Natural killer cell (primary cell): ENCODE data around the gene SV2C. TPM values are rescaled to one million over a fixed set of nuclear protein-coding genes. Genes with fewer than 3 reads are reported as not detected.
"Not testable (repeated sequence)": the region's sequence is repeated elsewhere in the genome, so short reads cannot be mapped to it uniquely, and the experiment has no call there.

ENCODE experiments used
- ATAC-seq, 3 donors: fragments of 150-1000 bp in 2 of 3; fragments of 200-7000 bp in 1 of 3; cut with Tn5 transposase; 1 replicate in 1 of 3; 2 replicates in 2 of 3; pipeline ENCODE4 v1.10.0; 2021; ENCODE audit warnings: mild to moderate bottlenecking in 2 of 3, moderate library complexity in 2 of 3
- DNase-seq, 2 donors: peaks; one replicate each; pipeline versions ENCODE4 v3.0.0 to v3.0.0-alpha.2; 2013 to 2021; ENCODE audit warnings: mixed read lengths in 1 of 2
- H3K27ac ChIP-seq: one replicate; pipeline ENCODE4 v1.5.1; 2013; ENCODE audit warnings: mild to moderate bottlenecking, low read length
- H3K27me3 ChIP-seq: one replicate; pipeline ENCODE4 v1.6.1; 2013; ENCODE audit warnings: low read length; ENCODE audit not compliant: control insufficient read depth, insufficient read depth
- H3K36me3 ChIP-seq: one replicate; pipeline ENCODE4 v1.6.1; 2013; ENCODE audit warnings: low read length; ENCODE audit not compliant: control insufficient read depth, insufficient read depth
- H3K4me1 ChIP-seq: one replicate; pipeline ENCODE4 v1.6.1; 2013; ENCODE audit warnings: low read length; ENCODE audit not compliant: control insufficient read depth, insufficient read depth
- H3K4me3 ChIP-seq: one replicate; pipeline ENCODE4 v1.5.1; 2013; ENCODE audit warnings: low read length
- H3K9me3 ChIP-seq: one replicate; pipeline ENCODE4 v1.6.1; 2013; ENCODE audit warnings: low read length; ENCODE audit not compliant: control insufficient read depth, insufficient read depth
- H3K27ac Mint-ChIP-seq, 2 donors: one replicate each; pipeline ENCODE4 v1.8.0; 2022; ENCODE audit warnings: mild to moderate bottlenecking in 2 of 2, mixed read lengths in 2 of 2, moderate library complexity in 1 of 2
- H3K27me3 Mint-ChIP-seq, 2 donors: one replicate each; pipeline ENCODE4 v1.8.0; 2022; ENCODE audit warnings: low read depth in 2 of 2, mixed read lengths in 2 of 2
- H3K36me3 Mint-ChIP-seq: one replicate; pipeline ENCODE4 v1.8.0; 2022; ENCODE audit warnings: mixed read lengths
- H3K4me1 Mint-ChIP-seq, 2 donors: one replicate each; pipeline ENCODE4 v1.8.0; 2022; ENCODE audit warnings: mixed read lengths in 2 of 2
- H3K4me3 Mint-ChIP-seq: one replicate; pipeline ENCODE4 v1.8.0; 2022; ENCODE audit warnings: mild to moderate bottlenecking, moderate library complexity, mixed read lengths
- H3K9me3 Mint-ChIP-seq, 2 donors: one replicate each; pipeline ENCODE4 v1.8.0; 2022; ENCODE audit warnings: mixed read lengths in 2 of 2
- WGBS: methylation state at CpG from one replicate; pipeline ENCODE4 v1.1.7; 2013; ENCODE audit warnings: missing lambda C conversion rate; ENCODE audit not compliant: insufficient coverage; 5-methylcytosine and 5-hydroxymethylcytosine counted together
- intact Hi-C: fragments of 100-400 bp; cut with micrococcal nuclease; formaldehyde crosslinking; loops from one replicate; pipeline ENCODE4 v1.14.2; 2022
- total RNA-seq, 4 donors: library from RNA; stranded (reverse); fragments of 120-200 nt in 1 of 4; gene quantifications; one replicate each; pipeline versions ENCODE4 v1.2.3 to v1.2.4, GENCODE V29; 2013 to 2022
- TF ChIP-seq, protein P1 (sequence below): fragments of 200-600 bp; IDR thresholded peaks from one replicate; pipeline ENCODE4 v1.8.0; 2022; ENCODE audit warnings: antibody characterized with exemption

Gene SV2C
- total RNA-seq, 3 donors from 2014 or later (not counting 1 experiment from before 2014, with no cell fraction given) = not detected

DNA sequence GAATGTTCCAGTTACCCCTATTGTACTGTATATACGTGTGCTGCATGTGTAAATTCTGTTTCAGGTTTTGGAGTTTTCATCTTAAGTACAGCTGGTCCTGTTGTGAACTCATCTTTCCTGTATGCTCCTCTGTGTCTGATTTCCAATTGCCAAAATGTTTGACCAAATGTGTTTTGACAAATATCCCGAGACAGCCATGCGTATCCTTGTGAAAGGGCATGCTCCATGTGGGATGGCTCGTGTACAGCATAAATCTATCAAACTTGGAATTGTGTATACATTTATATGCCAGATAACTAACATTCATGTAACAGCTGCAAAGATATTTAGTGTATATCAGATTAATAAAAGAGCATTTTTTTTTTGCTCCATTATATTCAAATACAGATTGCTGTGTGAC is 250.4 kb downstream of the SV2C start:
- Mint-ChIP-seq H3K27ac (no peak overlapping the region), H3K9me3 (no peaks in the 10 kb centered on the region), H3K27me3 (no peaks in the 10 kb centered on the region), H3K36me3 (no peaks in the 10 kb centered on the region), H3K4me3 (no peak overlapping the region), H3K4me1 (peaks cover 40 to 58% of the 10 kb centered on the region in 2 donors)
- 90% methylated on average over 4 of the region's 4 CpGs for WGBS
- H3K4me3 ChIP-seq = no peak overlapping the region
- H3K9me3 ChIP-seq = no peaks in the 10 kb centered on the region
- no peak for DNase-seq
- no peaks in the 10 kb centered on the region for H3K27me3 ChIP-seq
- ATAC-seq = no peak
- no peak overlapping the region for H3K27ac ChIP-seq
- no peaks in the 10 kb centered on the region for H3K36me3 ChIP-seq
- H3K4me1 ChIP-seq = peaks cover 33% of the 10 kb centered on the region
- intact Hi-C loops = no loop called here
- TF ChIP-seq, protein P1, sequence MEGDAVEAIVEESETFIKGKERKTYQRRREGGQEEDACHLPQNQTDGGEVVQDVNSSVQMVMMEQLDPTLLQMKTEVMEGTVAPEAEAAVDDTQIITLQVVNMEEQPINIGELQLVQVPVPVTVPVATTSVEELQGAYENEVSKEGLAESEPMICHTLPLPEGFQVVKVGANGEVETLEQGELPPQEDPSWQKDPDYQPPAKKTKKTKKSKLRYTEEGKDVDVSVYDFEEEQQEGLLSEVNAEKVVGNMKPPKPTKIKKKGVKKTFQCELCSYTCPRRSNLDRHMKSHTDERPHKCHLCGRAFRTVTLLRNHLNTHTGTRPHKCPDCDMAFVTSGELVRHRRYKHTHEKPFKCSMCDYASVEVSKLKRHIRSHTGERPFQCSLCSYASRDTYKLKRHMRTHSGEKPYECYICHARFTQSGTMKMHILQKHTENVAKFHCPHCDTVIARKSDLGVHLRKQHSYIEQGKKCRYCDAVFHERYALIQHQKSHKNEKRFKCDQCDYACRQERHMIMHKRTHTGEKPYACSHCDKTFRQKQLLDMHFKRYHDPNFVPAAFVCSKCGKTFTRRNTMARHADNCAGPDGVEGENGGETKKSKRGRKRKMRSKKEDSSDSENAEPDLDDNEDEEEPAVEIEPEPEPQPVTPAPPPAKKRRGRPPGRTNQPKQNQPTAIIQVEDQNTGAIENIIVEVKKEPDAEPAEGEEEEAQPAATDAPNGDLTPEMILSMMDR = no peak

DNA sequence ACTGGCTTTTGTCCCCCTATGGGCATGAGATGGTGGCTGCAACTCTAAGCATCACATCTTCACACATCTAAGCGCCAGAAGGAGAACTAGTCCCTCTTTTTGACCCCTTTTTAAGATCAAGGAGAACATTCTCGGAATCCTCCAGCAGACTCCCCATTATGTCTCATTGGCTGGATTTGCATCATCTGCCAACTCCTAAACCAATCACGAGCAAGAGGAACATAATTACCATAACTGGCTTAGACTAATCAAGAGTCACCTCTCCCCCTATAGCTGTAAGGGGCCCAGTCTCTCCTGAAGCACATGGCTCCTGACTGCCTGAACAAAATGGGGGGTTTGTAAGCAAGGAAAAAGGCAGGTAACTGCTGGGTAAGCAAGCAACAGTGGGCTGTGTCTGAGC is 251.4 kb downstream of the SV2C start:
- H3K9me3 Mint-ChIP-seq = no peaks in the 10 kb centered on the region
- WGBS = 97% methylated on average over 3 of the region's 3 CpGs
- Histone ChIP-seq H3K4me1 (peaks cover 27% of the 10 kb centered on the region), H3K36me3 (no peaks in the 10 kb centered on the region), H3K27ac (no peak overlapping the region), H3K27me3 (no peaks in the 10 kb centered on the region), H3K9me3 (no peaks in the 10 kb centered on the region), H3K4me3 (no peak overlapping the region)
- peaks cover 33 to 48% of the 10 kb centered on the region in 2 donors for H3K4me1 Mint-ChIP-seq
- DNase-seq (no peak), ATAC-seq (no peak)
- intact Hi-C loops = no loop called here
- no peaks in the 10 kb centered on the region for H3K27me3 Mint-ChIP-seq
- no peak overlapping the region for H3K27ac Mint-ChIP-seq
- H3K36me3 Mint-ChIP-seq = no peaks in the 10 kb centered on the region
- TF ChIP-seq, protein P1 = no peak
- H3K4me3 Mint-ChIP-seq = no peak overlapping the region

DNA sequence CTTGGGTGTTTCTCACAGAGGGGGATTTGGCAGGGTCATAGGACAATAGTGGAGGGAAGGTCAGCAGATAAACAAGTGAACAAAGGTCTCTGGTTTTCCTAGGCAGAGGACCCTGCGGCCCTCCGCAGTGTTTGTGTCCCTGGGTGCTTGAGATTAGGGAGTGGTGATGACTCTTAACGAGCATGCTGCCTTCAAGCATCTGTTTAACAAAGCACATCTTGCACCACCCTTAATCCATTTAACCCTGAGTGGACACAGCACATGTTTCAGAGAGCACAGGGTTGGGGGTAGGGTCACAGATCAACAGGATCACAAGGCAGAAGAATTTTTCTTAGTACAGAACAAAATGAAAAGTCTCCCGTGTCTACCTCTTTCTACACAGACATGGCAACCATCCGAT is 252.3 kb downstream of the SV2C start:
- intact Hi-C loops, H3K9me3 ChIP-seq, H3K36me3 Mint-ChIP-seq, ATAC-seq, H3K4me3 Mint-ChIP-seq, H3K27ac ChIP-seq, H3K4me3 ChIP-seq, H3K27me3 Mint-ChIP-seq, H3K27ac Mint-ChIP-seq, DNase-seq, H3K27me3 ChIP-seq, H3K9me3 Mint-ChIP-seq, H3K36me3 ChIP-seq: not testable (repeated sequence)
- H3K4me1 ChIP-seq = peaks cover 27% of the 10 kb centered on the region
- WGBS = 100% methylated on average over 2 of the region's 5 CpGs
- H3K4me1 Mint-ChIP-seq = peaks cover 25 to 41% of the 10 kb centered on the region in 2 donors

DNA sequence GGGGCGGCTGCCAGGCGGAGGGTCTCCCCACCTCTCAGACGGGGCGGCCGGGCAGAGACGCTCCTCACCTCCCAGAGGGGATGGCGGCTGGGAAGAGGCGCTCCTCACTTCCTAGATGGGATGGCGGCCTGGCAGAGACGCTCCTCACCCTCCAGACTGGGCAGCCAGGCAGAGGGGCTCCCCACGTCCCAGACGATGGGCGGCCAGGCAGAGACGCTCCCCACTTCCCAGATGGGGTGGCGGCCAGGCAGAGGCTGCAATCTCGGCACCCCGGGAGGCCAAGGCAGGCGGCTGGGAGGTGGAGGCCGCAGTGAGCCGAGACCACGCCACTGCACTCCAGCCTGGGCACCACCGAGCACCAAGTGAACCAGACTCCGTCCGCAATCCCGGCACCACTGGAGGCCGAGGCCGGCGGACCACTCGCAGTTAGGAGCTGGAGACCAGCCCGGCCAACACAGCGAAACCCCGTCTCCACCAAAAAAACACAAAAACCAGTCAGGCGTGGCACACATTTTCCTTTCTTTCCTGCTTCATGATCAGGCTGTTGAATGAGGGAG is 253.1 kb downstream of the SV2C start:
- H3K36me3 ChIP-seq, H3K27ac Mint-ChIP-seq, H3K4me3 Mint-ChIP-seq, H3K36me3 Mint-ChIP-seq, H3K27ac ChIP-seq, H3K27me3 ChIP-seq, intact Hi-C loops, H3K4me3 ChIP-seq, H3K9me3 Mint-ChIP-seq, ATAC-seq, H3K27me3 Mint-ChIP-seq, DNase-seq, H3K9me3 ChIP-seq: not testable (repeated sequence)
- H3K4me1 ChIP-seq = peaks cover 21% of the 10 kb centered on the region
- peaks cover 18 to 36% of the 10 kb centered on the region in 2 donors for H3K4me1 Mint-ChIP-seq
- WGBS = 96% methylated on average over 32 of the region's 33 CpGs
